GM18858 (cell line): ENCODE measurements around the gene VPS26C.
"Not testable (repeated sequence)": the region's sequence is repeated elsewhere in the genome, so short reads cannot be mapped to it uniquely, and the experiment has no call there.

Experiments
- ATAC-seq: cut with Tn5 transposase; IDR thresholded peaks from one replicate; pipeline ENCODE4 v1.9.1; 2021; ENCODE audit not compliant: unreplicated experiment

The VPS26C gene

DNA sequence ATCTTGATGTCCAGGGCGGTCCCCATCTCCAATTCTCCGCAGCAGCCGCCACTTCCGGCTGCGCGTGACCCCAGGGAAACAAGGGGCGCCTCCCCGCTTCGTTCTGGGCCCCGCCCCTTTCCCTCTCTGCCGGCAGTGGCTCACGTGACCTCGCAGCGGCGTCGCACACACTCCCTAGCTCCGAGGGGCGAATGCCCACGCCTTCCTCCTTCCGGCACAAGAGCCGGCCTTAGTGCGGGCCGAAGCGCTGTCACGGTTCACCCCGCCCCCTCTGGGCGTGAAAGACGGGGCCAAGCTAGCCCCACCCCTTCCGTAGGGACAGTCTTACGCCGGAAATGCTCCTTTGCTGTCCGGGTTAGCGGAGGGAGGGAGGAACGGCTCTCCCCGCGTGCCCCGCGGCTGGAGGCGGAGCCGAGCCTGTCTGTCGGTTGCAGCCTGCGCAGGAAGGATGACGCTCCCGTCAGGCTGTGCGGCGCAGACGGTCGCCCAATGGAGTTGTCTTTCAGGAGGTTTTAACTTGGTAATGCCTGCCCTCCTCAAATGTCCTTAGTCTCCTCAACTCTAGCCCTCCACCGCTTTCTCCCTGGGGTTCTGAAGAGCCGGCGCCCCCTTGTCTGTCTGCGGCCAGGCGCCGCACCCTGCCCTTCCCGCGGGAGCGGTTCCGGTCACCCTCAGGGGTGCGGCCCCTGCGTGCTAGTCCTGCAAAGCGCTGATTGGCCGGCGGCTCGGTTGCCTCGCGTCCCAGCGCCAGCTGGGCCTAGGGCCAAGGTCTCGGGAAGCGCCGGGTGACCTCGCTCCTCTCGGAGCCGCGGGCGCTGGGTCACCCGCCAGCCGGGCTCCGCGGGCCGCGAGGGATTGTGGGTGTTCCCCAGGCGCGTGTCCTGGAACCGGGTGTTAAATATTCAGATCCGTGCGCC is at the start of gene VPS26C:
Gene VPS26C, minus strand, starts transcription at position 66 of the 917 bp plus-strand sequence. Its CDS starts 40 bp downstream, at position 26.
- ATAC-seq: peak; percentile 85

- ATAC-seq: not testable (repeated sequence)
These were observed 48.9 kb upstream of the VPS26C start for GRCh38 chr21:37316072-37316471.

DNA sequence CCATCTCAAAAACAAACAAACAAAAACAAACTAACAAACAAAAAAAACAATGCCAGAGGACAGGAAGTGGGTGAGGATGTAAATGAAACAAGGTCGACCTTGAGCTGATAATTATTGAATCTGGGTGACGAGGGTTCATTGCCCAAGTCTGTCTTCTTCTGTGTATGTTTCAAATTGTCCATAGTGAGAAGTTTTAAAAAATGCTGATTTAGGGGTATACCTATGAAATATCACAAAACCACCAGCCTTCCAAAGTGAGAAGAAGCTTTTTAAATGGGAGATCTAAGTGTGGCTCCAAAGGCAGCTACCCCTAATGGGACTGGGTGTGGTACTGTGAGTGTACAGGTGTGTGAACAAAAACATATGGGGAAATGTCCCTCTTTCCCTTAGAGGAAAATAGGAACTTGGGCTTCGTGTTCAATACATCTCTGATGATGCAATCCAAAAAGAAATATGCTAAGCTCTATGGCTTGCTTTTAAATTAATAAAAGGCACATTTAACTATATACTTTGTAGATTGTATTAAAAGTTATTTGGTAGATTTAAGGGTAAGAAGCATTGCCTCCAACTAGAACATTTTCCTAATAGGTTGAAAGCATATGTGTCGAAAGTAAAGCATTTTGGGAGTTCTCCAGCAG is 33.1 kb upstream of the VPS26C start:
- ATAC-seq: no peak

- no peak for ATAC-seq
These were observed 30.2 kb upstream of the VPS26C start for GRCh38 chr21:37297364-37297763.

GRCh38 chr21:37294679-37295078 is 27.5 kb upstream of the VPS26C start:
- ATAC-seq: no peak

- ATAC-seq: no peak
These were observed 25.8 kb upstream of the VPS26C start for GRCh38 chr21:37292941-37293340.

DNA sequence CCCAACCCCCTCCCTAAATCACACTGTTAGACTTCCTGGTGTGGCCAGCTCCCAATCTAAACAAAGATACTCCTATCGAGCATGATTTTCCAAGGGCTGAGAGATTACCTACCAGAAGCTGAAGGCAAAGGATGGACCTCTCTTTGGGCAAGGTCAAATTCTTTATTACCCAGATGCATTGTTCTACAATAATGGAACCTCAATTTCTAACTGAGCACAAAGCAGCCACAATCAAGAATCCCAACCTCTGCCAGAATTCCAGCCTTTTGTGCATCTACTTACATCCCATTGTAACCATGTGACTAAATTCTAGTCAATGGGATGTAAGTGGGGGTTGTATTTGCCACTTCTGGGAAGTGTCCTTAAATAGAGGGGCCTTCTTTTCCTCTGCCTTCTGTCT is 24.9 kb upstream of the VPS26C start:
- ATAC-seq: no peak

DNA sequence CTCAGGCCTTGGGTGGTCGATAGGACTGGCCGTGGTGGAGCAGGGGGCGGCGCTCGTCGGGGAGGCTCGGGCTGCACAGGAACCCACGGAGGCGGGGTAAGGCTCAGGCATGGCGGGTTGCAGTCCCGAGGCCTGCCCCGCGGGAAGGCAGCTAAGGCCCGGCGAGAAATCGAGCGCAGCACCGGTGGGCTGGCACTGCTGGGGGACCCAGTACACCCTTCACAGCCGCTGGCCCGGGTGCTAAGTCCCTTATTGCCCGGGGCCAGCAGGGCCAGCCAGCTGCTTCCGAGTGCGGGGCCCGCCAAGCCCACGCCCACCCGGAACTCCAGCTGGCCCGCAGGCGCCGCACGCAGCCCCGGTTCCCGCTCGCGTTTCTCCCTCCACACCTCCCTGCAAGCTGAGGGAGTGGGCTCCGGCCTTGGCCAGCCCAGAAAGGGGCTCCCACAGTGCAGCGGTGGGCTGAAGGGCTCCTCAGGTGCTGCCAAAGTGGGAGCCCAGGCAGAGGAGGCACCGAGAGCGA is 16.1 kb upstream of the VPS26C start:
- not testable (repeated sequence) for ATAC-seq

GRCh38 chr21:37282602-37283001 is 15.5 kb upstream of the VPS26C start:
- ATAC-seq: not testable (repeated sequence)

DNA sequence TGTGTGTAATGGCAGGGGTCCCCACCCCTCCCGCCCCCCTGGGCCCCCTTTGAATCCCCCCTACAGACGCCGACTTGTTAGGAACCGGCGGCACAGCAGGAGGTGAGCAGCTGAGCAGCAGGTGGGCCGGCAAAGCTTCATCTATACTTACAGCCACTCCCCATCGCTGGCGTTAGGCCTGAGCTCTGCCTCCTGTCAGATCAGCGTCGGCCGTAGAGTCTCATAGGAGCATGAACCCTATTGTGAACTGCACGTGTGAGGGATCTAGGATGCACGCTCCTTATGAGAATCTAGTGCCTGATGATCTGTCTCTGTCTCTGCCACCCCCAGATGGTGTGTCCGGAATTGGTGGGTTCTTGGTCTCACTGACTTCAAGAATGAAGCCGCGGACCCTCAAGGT is 14.9 kb upstream of the VPS26C start:
- ATAC-seq: no peak

DNA sequence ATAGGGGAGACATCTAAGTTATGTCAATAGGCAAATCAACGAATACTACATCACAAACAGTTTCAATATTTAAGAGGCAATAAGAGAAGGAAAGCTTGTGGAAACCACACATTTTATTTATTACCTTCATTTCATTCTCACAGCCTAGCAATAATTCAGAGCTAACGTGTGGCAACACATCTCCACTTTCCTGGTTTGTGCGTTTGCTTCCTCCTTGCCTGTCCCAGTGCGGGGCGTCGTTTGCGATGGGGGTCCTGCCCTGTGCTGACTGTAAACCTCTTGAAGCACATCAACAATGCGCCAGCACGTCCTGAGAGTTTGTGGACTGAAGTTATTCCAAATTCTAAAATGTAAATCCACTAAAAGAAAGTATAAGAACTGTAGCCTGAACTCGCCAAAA is 14.4 kb upstream of the VPS26C start:
- no peak for ATAC-seq

- not testable (repeated sequence) for ATAC-seq
These were observed 12.1 kb upstream of the VPS26C start for GRCh38 chr21:37279271-37279670.

DNA sequence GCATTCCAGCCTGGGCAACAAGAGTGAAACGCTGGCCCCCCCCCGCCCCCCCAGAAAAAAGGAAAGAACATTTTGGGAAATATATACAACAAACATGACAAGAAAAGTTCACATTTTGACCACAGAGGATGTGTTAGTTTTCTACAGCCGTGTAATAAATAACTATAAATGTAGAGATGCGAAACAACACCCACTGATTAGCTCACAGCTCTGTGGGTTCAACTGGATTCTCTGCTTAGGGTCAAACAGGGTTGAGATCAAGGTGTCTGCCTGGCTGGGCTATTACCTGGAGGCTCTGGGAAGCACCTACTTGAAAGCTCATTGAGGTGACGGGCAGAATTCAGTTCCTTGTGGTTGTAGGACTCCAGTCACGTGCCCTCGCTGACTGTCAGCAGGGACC is 11.1 kb upstream of the VPS26C start:
- ATAC-seq: no peak

DNA sequence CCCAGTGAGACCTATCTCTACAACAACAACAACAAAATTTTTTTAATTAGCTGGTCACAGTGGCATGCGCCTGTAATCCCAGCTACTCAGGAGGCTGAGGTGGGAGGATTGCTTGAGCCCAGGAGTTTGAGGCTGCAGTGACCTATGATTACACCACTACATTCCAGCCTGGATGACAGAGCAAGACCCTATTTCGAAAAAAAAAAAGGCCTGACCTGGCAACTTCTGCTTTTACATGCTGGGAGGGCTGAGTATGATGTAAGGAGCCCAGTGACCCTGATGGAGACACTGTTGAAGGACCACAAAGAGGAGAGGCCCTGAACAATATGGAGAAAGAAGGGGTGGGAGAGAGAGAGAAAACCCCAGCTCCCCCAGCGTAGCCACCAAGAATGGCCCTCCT is 9.2 kb upstream of the VPS26C start:
- no peak for ATAC-seq

- no peak for ATAC-seq
These were observed 7.0 kb upstream of the VPS26C start for GRCh38 chr21:37273911-37274690.

DNA sequence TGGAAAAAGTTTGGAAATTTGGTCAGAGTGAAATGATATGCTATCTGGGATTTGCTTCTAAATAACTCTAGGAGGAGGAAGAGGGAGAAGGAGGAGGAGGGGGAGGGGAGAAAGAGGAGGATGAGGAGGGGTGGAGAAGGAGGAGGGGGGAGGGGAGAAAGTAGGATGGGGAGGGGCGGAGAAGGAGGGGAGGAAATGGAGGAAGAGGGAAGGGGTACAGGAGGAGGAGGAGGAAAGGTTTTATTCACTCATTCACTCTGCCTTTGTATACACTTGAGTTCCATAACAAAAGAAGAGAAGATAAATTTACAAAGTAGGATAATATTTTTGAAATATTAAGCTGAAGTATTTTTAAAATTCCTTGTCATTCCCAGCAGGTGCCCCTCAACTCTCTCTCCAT is 6.3 kb upstream of the VPS26C start:
- ATAC-seq: no peak

DNA sequence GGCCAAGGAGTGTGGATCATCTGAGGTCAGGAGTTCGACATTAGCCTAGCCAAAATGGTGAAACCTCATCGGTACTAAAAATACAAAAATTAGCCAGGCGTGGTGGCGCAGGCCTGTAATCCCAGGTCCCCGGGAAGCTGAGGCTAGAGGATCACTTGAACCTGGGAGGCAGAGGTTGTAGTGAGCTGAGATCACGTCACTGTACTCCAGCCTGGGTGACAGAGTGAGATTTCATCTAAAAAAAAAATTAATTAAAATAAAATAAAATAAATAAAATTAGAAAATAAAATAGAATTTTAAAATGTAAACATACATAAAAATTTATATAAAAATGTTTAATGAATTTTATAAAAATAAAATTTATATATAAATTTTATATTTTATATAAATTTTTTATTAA is 5.8 kb upstream of the VPS26C start:
- ATAC-seq: no peak

GRCh38 chr21:37270576-37271365 is 3.6 kb upstream of the VPS26C start:
- no peak for ATAC-seq

DNA sequence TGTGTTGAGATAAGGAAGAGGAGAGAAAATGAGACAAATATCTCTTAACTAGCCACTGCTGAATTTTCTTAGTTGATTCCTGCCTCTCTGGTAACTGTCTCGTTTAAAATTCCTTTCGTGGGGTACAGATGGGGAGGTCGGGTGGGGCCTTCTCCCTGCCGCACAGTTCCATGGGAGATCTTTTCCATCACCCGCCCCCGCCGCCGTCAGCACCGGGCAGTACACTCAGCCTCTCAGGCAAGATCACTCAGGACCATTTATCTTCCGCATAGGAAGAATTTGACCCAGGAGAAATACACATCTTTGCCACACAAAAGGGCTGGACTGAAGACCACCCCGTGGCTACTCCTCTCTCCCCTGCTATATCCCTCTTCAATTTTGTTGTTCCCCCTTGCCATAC is 2.3 kb upstream of the VPS26C start:
- no peak for ATAC-seq

GRCh38 chr21:37268186-37268503 is 1.0 kb upstream of the VPS26C start:
- no peak for ATAC-seq
